ENCODE data around the gene SALL3.

The SALL3 gene

GRCh38 chr18:79007440-79007839 lies 27.8 kb downstream of the SALL3 start:
- DNase-seq, result no peak

- DNase-seq, result no peak
These were observed 28.8 kb downstream of the SALL3 start for GRCh38 chr18:79008356-79008940.

DNA sequence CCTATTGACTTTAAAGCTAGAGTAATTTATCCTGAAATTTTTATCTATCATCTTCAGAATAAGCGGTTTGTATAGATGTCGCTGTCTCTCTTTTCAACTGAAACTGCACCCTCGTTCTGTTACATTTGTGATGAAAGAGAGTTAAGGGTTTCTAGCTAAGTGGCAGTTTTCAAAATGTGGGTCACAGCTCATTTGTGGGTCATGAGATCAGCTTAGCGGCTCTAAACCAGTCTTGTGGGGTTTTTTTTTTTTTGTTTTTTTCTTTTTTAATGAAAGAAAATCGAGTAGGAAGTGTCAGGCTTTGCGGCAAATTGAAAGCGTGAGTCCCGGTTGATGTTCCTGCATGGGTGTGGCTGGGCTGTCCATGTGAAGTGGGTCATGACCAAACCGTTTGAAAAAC lies 31.2 kb downstream of the SALL3 start:
- no peak for DNase-seq

DNA sequence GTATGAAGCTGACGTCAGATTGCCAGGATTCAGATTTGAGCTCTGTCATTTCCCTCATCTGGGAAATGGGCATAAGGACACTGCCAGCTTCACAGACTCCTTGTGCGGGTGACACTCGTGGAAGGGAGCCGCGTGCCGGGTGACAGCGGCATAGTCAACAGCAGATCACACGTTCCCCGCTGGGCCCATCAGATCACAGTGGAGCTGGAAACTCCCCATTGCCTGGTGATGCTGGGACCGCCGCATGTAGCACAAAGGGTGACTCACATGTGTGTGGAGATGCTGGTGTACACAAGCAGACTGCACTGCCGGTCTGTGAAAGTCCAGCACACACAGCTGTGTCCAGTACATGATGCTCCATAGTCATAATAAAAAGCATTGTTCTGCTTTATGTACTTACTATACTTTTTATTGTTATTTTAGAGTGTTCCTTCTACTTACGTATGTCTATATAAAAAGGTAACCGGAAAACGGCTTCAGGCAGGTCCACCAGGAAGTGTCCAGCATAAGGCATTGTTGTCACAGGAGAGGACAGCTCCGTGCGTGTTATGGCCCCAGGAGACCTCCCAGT lies 31.8 kb downstream of the SALL3 start:
- no peak for DNase-seq

DNA sequence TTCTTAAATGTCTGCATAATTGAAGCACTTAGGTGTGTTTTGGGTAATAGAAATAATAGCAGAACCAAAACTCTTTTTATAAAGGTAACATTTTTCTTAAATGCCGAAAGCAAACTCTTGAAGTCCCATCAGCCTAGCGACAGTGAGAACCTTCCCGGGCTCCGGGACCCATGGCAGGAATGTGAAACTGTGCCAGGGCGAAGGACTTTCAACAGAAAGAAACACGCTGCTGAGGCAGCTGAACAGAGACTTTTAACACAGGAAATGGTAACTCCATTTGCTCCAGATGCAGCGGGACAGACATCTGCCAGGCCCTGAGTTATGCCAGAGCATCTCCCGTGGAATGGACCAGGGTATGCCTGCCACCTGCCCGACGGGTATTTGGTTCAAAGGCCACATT lies 34.3 kb downstream of the SALL3 start:
- DNase-seq, result no peak

GRCh38 chr18:79018911-79019310 lies 39.3 kb downstream of the SALL3 start:
- no peak for DNase-seq

- DNase-seq, result no peak
These were observed 40.3 kb downstream of the SALL3 start for GRCh38 chr18:79019881-79020280.

DNA sequence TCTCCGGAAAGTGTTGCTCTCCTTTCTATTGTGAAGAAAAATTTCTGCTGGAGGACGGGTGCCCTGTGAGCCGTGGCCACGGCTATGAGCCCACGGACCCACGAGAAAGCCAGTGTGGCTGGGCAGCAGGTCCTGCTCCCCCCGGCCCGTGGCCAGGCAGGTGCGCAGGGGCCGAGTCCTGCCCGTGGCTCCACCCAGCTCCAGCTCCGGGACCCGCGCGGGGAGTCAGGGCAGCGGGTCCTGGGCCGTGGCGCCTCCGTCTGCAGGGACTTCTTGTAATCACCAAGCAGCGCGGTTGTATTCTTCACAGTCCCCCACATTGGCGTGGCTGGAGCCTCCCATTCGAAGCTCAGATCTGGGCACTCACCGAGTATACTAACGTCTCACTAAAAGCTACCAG lies 43.0 kb downstream of the SALL3 start:
- DNase-seq, result no peak

GRCh38 chr18:79026491-79026890 lies 46.9 kb downstream of the SALL3 start:
- no peak for DNase-seq

GRCh38 chr18:79030680-79031079 lies 51.1 kb downstream of the SALL3 start:
- DNase-seq, result no peak

GRCh38 chr18:79042276-79042675 lies 62.7 kb downstream of the SALL3 start:
- no peak for DNase-seq

DNA sequence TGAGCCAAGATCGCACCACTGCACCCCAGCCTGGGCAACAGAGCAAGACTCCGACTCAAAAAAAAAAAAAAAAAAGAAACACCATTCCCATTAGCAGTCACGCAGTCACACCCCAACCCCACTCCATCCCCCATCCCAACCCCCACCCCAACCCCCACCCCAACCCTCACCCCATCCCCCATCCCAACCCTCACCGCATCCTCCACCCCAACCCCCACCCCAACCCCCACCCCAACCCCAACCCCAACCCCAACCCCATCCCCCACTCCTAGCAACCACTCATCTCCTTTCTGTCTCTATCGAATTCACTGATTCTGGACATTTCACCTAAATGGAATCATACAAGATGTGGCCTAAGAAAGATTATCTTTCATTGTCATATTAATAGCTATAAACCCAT lies 63.7 kb downstream of the SALL3 start:
- no peak for DNase-seq

DNA sequence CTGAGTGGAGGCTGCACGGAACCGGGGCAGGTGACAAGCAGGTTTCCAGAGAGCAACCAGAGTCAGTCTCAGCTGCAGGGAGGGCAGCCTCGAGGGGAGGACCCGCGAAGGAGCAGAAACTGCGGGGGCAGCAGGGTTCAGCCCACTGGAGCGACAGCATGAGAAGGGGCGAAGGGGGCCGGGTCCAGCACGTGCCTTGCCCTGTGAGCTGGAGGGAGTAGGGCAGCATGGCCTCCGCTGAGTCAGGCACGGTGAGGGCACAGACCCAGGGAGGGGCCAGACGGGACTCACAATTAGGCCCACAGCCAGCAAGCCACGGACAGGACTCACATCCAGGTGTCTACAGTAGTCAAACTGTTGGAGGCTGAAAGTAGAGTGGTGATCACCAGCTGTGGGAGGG lies 66.9 kb downstream of the SALL3 start:
- DNase-seq, result no peak

GRCh38 chr18:79047556-79048244 lies 68.1 kb downstream of the SALL3 start:
- no peak for DNase-seq

- no peak for DNase-seq
These were observed 68.6 kb downstream of the SALL3 start for GRCh38 chr18:79048245-79048632.

DNA sequence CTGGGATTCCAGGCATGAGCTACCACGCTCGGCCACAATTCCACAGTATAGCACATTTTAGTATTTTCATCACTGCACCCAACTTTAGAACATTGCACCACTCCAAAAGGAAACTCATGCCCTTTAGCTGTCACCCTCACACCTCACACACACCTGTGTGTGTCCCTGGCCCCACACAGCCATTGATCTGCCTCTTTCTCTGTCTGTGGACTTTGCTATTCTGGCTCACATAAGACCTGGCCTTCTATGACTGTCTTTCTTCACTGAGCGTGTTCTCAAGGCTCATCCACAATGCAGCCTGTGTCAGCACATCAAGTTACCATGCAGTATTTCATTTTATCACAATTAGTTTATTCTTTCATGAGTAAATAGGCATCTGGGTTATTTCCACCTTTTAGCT lies 69.9 kb downstream of the SALL3 start:
- no peak for DNase-seq
